NCI-H2227 (cell line): ENCODE measurements around the gene KCNK2.
"Not testable (repeated sequence)": the region's sequence is repeated elsewhere in the genome, so short reads cannot be mapped to it uniquely, and the experiment has no call there.

Experiments used
- DNase-seq: peaks from one replicate; lab custom pipeline; 2025; ENCODE audit not compliant: unreplicated experiment; lab: John Stamatoyannopoulos, UW

KCNK2 gene

GRCh38 chr1:215147024-215147423, 64.5 kb downstream of the KCNK2 start:
- DNase-seq = no peak

GRCh38 chr1:215151841-215152549, 69.5 kb downstream of the KCNK2 start:
- no peak for DNase-seq

GRCh38 chr1:215156232-215156631, 73.7 kb downstream of the KCNK2 start:
- DNase-seq = no peak

GRCh38 chr1:215160351-215160750, 77.8 kb downstream of the KCNK2 start:
- no peak for DNase-seq

GRCh38 chr1:215163144-215163543, 80.6 kb downstream of the KCNK2 start:
- not testable (repeated sequence) for DNase-seq

GRCh38 chr1:215166886-215167285, 84.3 kb downstream of the KCNK2 start:
- no peak for DNase-seq

GRCh38 chr1:215181518-215181917, 99.0 kb downstream of the KCNK2 start:
- no peak for DNase-seq

- no peak for DNase-seq
Measured at GRCh38 chr1:215185067-215185620, 102.6 kb downstream of the KCNK2 start.

GRCh38 chr1:215188302-215188950, 105.9 kb downstream of the KCNK2 start:
- DNase-seq = no peak

- no peak for DNase-seq
Measured at GRCh38 chr1:215192306-215192705, 109.8 kb downstream of the KCNK2 start.

- DNase-seq = no peak
Measured at GRCh38 chr1:215198021-215198420, 115.5 kb downstream of the KCNK2 start.

GRCh38 chr1:215200121-215200520, 117.6 kb downstream of the KCNK2 start:
- DNase-seq = no peak

- DNase-seq = no peak
Measured at GRCh38 chr1:215201283-215201682, 118.7 kb downstream of the KCNK2 start.

- no peak for DNase-seq
Measured at GRCh38 chr1:215202868-215203267, 120.3 kb downstream of the KCNK2 start.

GRCh38 chr1:215210167-215210566, 127.6 kb downstream of the KCNK2 start:
- no peak for DNase-seq

GRCh38 chr1:215215846-215216245, 133.3 kb downstream of the KCNK2 start:
- no peak for DNase-seq

- DNase-seq = no peak
Measured at GRCh38 chr1:215219372-215219771, 136.8 kb downstream of the KCNK2 start.

- DNase-seq = no peak
Measured at GRCh38 chr1:215220346-215220745, 137.8 kb downstream of the KCNK2 start.

GRCh38 chr1:215226757-215227156, 144.2 kb downstream of the KCNK2 start:
- no peak for DNase-seq

- DNase-seq = peak; percentile 3
Measured at GRCh38 chr1:215228193-215228592, 145.7 kb downstream of the KCNK2 start.

GRCh38 chr1:215241451-215241850, 158.9 kb downstream of the KCNK2 start:
- DNase-seq = no peak

GRCh38 chr1:215243345-215244054, 161.0 kb downstream of the KCNK2 start:
- no peak for DNase-seq
